ENCODE data around the gene OR4M2. TPM values are rescaled to one million over a fixed set of nuclear protein-coding genes. Genes with fewer than 3 reads are reported as not detected.

OR4M2 gene, protein sequence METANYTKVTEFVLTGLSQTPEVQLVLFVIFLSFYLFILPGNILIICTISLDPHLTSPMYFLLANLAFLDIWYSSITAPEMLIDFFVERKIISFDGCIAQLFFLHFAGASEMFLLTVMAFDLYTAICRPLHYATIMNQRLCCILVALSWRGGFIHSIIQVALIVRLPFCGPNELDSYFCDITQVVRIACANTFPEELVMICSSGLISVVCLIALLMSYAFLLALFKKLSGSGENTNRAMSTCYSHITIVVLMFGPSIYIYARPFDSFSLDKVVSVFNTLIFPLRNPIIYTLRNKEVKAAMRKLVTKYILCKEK
- not detected in 2 replicates for total RNA-seq

DNA sequence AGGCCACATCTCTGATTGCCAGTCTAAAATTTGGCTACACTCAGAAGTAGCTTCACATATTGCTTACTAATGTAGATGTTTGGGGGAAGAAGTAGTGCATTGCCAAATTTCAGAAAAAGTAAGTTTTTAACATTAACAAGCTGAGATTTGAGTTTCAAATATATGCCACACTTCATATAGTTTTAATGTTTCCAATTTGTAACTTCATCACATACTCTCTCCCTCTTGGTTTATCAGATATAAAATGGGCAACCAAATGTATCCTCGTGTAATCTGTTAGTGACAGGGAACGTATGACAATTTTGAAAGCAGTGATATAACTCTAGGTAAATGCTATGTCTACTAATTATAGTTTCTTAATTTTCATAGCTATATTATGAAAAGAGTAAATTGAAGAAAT, at the start of gene OR4M2:
Gene OR4M2, plus strand, starts transcription at position 301 of the 400 bp plus-strand sequence. Its CDS starts 98 bp downstream, at position 399.

Other genes with a start within 250 kb of the OR4M2 start
- not detected in 2 replicates for gene POTEB, start 202.8 kb upstream of the OR4M2 start, total RNA-seq

Measured in uterine smooth muscle cell (primary cell).